PC-3 (cell line): Measurements from ENCODE around the gene EIF5. TPM values are rescaled to one million over a fixed set of nuclear protein-coding genes. Genes with fewer than 3 reads are reported as not detected.
A peak's percentile ranks its signal among the peaks of the same experiment; 100 is the strongest.

Experiments
- ATAC-seq: fragments of 200-7000 bp; cut with Tn5 transposase; 2 replicates; pipeline ENCODE4 v1.9.1; 2020; ENCODE audit warnings: mild to moderate bottlenecking, moderate library complexity
- BruUV-seq: library from RNA; stranded (reverse); fragments of 400-500 nt; replicated peaks from 2 replicates; lab custom pipeline; 2021; lab: Mats Ljungman, UMichigan
- CTCF ChIA-PET: fragments of 300-600 bp; sonication (Branson Sonifier 250); formaldehyde crosslinking; loops from one replicate; lab custom pipeline; 2022; ENCODE audit warnings: antibody characterized with exemption; lab: Charles Lee
- POLR2A ChIA-PET: fragments of 300-600 bp; sonication (Branson Sonifier 250); formaldehyde crosslinking; loops from one replicate; lab custom pipeline; 2022; ENCODE audit warnings: antibody characterized with exemption; ENCODE audit not compliant: unreplicated experiment; lab: Charles Lee
- DNase-seq: peaks from one replicate; pipeline ENCODE4 v3.0.0-alpha.2; 2015
- H2AFZ ChIP-seq: fragments of 300-600 bp; sonication (generic); 2 replicates; pipeline ENCODE4 v1.6.0; 2016; ENCODE audit warnings: antibody characterized with exemption, low read length
- H3F3A ChIP-seq: fragments of 300-600 bp; sonication (generic); one replicate; pipeline ENCODE4 v1.6.0; 2017; ENCODE audit warnings: antibody characterized with exemption, low read length, control low read depth, mild to moderate bottlenecking; ENCODE audit not compliant: unreplicated experiment
- H3K27ac ChIP-seq: fragments of 300-600 bp; sonication (generic); 2 replicates; pipeline ENCODE4 v1.5.1; 2016; ENCODE audit warnings: mild to moderate bottlenecking, low read length
- H3K27me3 ChIP-seq: fragments of 300-600 bp; sonication (generic); 2 replicates; pipeline ENCODE4 v1.6.1; 2016; ENCODE audit warnings: low read length, mixed read lengths
- H3K36me3 ChIP-seq: fragments of 300-600 bp; sonication (generic); 2 replicates; pipeline ENCODE4 v1.6.1; 2016; ENCODE audit warnings: low read depth, mixed run types, low read length, mixed read lengths
- H3K4me1 ChIP-seq: fragments of 300-600 bp; sonication (generic); 2 replicates; pipeline ENCODE4 v1.5.1; 2016; ENCODE audit warnings: low read length; ENCODE audit not compliant: insufficient read depth
- H3K4me2 ChIP-seq: fragments of 300-600 bp; sonication (generic); 2 replicates; pipeline ENCODE4 v1.6.0; 2016; ENCODE audit warnings: low read length
- H3K4me3 ChIP-seq: fragments of 300-600 bp; sonication (generic); 2 replicates; pipeline ENCODE4 v1.5.1; 2016; ENCODE audit warnings: mild to moderate bottlenecking, low read length, mixed read lengths
- H3K79me2 ChIP-seq: fragments of 300-600 bp; sonication (generic); 2 replicates; pipeline ENCODE4 v1.6.1; 2017; ENCODE audit warnings: low read length, mixed read lengths
- H3K9ac ChIP-seq: fragments of 300-600 bp; sonication (generic); 2 replicates; pipeline ENCODE4 v1.6.0; 2016; ENCODE audit warnings: mild to moderate bottlenecking, low read length
- H3K9me2 ChIP-seq: fragments of 300-600 bp; sonication (generic); replicated peaks from 2 replicates; pipeline ENCODE4 v1.6.1; 2016; ENCODE audit warnings: mixed run types, low read length, mixed read lengths
- H3K9me3 ChIP-seq: fragments of 300-600 bp; sonication (generic); 2 replicates; pipeline ENCODE4 v1.6.1; 2016; ENCODE audit warnings: low read length, mixed read lengths
- H4K20me1 ChIP-seq: fragments of 300-600 bp; sonication (generic); 2 replicates; pipeline ENCODE4 v1.6.1; 2016; ENCODE audit warnings: low read length, mixed read lengths
- EZH2 ChIP-seq: fragments of 300-600 bp; sonication (generic); IDR thresholded peaks from one replicate; pipeline ENCODE4 v1.6.1; 2017; ENCODE audit warnings: antibody characterized with exemption, mild to moderate bottlenecking, low read length; ENCODE audit not compliant: unreplicated experiment
- EZH2phosphoT487 ChIP-seq: fragments of 300-600 bp; sonication (generic); IDR thresholded peaks from 2 replicates; pipeline ENCODE4 v1.6.1; 2018; ENCODE audit warnings: mild to moderate bottlenecking, antibody characterized with exemption, low read length, borderline replicate concordance
- intact Hi-C: fragments of 100-400 bp; cut with micrococcal nuclease; formaldehyde crosslinking; loops from 2 replicates; pipeline ENCODE4 v1.9.0; 2023
- total RNA-seq: library from RNA; depleted of rRNA; stranded (reverse); fragments of >200 nt; gene quantifications from 2 replicates; pipeline ENCODE4 v1.2.3, GENCODE V29; 2014
- TF ChIP-seq, protein P1 (sequence below): fragments of 300-600 bp; sonication (generic); conservative IDR thresholded peaks from 2 replicates; pipeline ENCODE4 v1.5.1; 2017; ENCODE audit warnings: antibody characterized with exemption, low read depth, mild to moderate bottlenecking, low read length

Gene EIF5
- total RNA-seq, 1 experiment from 2014 or later: 216 TPM

DNA sequence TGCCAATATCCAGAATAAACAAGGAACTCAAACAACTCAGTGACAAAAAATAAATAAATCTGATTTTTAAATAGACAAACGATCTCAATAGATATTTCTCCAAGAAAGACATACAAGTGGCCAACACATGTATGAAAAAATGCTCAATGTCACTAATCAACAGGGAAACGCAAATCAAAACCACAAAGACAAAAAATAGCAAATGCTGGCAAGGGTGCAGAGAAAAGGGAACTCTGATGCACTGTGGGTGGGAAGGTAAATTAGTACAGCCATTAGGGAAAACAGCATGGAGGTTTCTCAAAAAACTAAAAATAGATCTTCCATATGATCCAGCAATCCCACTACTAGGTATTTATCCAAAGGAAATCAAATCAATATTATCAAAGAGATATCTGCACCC is 3.5 kb upstream of the EIF5 start:
- peaks cover 5% of the 10 kb centered on the region for H3K4me1 ChIP-seq
- no peak overlapping the region for H3K9ac ChIP-seq
- no TSS peak for BruUV-seq
- H3K9me2 ChIP-seq: no peaks in the 10 kb centered on the region
- H3K36me3 ChIP-seq: peaks cover 8% of the 10 kb centered on the region
- peaks cover 22% of the 10 kb centered on the region for H3K79me2 ChIP-seq
- ATAC-seq: no peak
- H3K4me2 ChIP-seq: no peak overlapping the region
- H3F3A ChIP-seq: no peaks in the 10 kb centered on the region
- no peak overlapping the region for H2AFZ ChIP-seq
- H4K20me1 ChIP-seq: peaks cover 9% of the 10 kb centered on the region
- intact Hi-C loops: no loop called here
- ChIA-PET POLR2A (no interaction called here), CTCF (no interaction called here)
- H3K9me3 ChIP-seq: no peaks in the 10 kb centered on the region
- H3K4me3 ChIP-seq: no peak overlapping the region
- no peak for DNase-seq
- H3K27ac ChIP-seq: no peak overlapping the region
- H3K27me3 ChIP-seq: no peaks in the 10 kb centered on the region
- TF ChIP-seq EZH2phosphoT487 (no peak), EZH2 (no peak)
- TF ChIP-seq, protein P1, sequence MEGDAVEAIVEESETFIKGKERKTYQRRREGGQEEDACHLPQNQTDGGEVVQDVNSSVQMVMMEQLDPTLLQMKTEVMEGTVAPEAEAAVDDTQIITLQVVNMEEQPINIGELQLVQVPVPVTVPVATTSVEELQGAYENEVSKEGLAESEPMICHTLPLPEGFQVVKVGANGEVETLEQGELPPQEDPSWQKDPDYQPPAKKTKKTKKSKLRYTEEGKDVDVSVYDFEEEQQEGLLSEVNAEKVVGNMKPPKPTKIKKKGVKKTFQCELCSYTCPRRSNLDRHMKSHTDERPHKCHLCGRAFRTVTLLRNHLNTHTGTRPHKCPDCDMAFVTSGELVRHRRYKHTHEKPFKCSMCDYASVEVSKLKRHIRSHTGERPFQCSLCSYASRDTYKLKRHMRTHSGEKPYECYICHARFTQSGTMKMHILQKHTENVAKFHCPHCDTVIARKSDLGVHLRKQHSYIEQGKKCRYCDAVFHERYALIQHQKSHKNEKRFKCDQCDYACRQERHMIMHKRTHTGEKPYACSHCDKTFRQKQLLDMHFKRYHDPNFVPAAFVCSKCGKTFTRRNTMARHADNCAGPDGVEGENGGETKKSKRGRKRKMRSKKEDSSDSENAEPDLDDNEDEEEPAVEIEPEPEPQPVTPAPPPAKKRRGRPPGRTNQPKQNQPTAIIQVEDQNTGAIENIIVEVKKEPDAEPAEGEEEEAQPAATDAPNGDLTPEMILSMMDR: no peak

DNA sequence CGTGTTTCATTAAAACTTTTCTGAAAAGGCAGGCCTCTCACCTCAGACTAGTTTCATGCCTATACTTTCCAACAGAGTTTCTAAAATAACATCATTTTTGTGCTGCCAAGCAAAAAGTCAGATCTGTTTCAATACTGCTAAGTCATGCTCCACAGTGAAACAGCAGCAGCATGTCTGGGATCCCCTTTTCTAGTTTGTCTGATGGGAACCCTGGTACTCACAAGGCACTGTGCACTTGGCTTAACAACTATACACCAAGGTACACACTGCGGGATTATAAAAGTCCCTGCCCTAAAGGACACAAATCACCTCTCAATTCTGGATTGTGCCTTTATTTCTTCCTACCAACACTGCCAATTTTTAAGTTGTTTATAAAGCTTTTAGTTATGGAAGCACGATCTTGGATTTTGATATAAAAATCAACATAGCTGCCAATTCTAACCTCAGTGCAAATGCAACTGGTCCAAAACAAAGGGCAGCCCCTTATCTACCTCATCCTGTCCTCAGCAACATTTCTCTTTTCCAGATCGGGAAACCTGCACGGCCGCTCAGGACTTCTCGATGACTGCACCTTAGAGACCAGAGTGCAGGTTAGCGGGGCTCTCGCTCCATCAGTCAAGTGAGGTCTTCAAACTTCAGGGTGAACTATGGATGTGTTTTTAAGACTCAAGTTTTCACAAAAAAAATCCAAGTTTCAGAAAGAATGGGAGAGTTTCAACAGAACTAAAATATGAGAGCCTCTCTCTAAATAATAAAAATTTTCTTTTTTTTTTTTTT is 1.7 kb upstream of the EIF5 start:
- no peak overlapping the region for H3K9ac ChIP-seq
- POLR2A ChIA-PET: no interaction called here

More for the DNA sequence above, 1.7 kb upstream of the EIF5 start:
- Histone ChIP-seq H3K9me3 (no peaks in the 10 kb centered on the region), H2AFZ (no peak overlapping the region), H3F3A (no peaks in the 10 kb centered on the region), H3K9me2 (no peaks in the 10 kb centered on the region), H3K4me2 (0 out of 2 replicates have a peak overlapping the region, but pooled peaks have one; percentile 1), H4K20me1 (peaks cover 26% of the 10 kb centered on the region), H3K36me3 (peaks cover 26% of the 10 kb centered on the region), H3K27ac (no peak overlapping the region), H3K4me1 (peaks cover 23% of the 10 kb centered on the region), H3K4me3 (no peak overlapping the region), H3K79me2 (peaks cover 40% of the 10 kb centered on the region), H3K27me3 (no peaks in the 10 kb centered on the region)
- intact Hi-C loops: no loop called here
- DNase-seq (no peak), ATAC-seq (no peak)
- TF ChIP-seq EZH2phosphoT487 (no peak), EZH2 (no peak)
- TF ChIP-seq, protein P1: no peak
- no TSS peak for BruUV-seq
- CTCF ChIA-PET: no interaction called here
